H9 (cell line): Measurements from ENCODE around the gene IGF1R. TPM values are rescaled to one million over a fixed set of nuclear protein-coding genes. Genes with fewer than 3 reads are reported as not detected.

Source experiments
- DNase-seq: peaks from one replicate; pipeline ENCODE4 v3.0.0-alpha.2; 2017
- H2AFZ ChIP-seq: one replicate; pipeline ENCODE4 v1.6.1; 2013; ENCODE audit warnings: mild to moderate bottlenecking, low read length, control low read depth, moderate library complexity
- H2AK5ac ChIP-seq: 2 replicates; pipeline ENCODE4 v1.6.1; 2013; ENCODE audit warnings: low read length, control low read depth, mixed read lengths; ENCODE audit not compliant: insufficient read length
- H2BK120ac ChIP-seq: one replicate; pipeline ENCODE4 v1.6.1; 2013; ENCODE audit warnings: low read depth, mild to moderate bottlenecking, low read length, control low read depth, inconsistent platforms; ENCODE audit not compliant: poor library complexity, severe bottlenecking
- H2BK12ac ChIP-seq: 2 replicates; pipeline ENCODE4 v1.6.1; 2013; ENCODE audit warnings: low read length, control low read depth, mixed read lengths, low read depth; ENCODE audit not compliant: insufficient read length
- H2BK15ac ChIP-seq: 2 replicates; pipeline ENCODE4 v1.6.1; 2013; ENCODE audit warnings: low read depth, low read length, control low read depth
- H2BK20ac ChIP-seq: one replicate; pipeline ENCODE4 v1.6.1; 2013; ENCODE audit warnings: low read depth, mild to moderate bottlenecking, low read length, control low read depth, inconsistent platforms; ENCODE audit not compliant: poor library complexity, severe bottlenecking
- H2BK5ac ChIP-seq: 2 replicates; pipeline ENCODE4 v1.6.1; 2013; ENCODE audit warnings: low read length, control low read depth, mixed read lengths; ENCODE audit not compliant: insufficient read length
- H3K14ac ChIP-seq: 2 replicates; pipeline ENCODE4 v1.6.1; 2013; ENCODE audit warnings: low read length, control low read depth; ENCODE audit not compliant: insufficient read depth
- H3K18ac ChIP-seq: 2 replicates; pipeline ENCODE4 v1.6.1; 2013; ENCODE audit warnings: low read depth, mild to moderate bottlenecking, mixed read lengths, low read length, control low read depth; ENCODE audit not compliant: insufficient read length
- H3K23ac ChIP-seq: 2 replicates; pipeline ENCODE4 v1.6.1; 2013; ENCODE audit warnings: low read length, control low read depth, mixed read lengths, low read depth; ENCODE audit not compliant: insufficient read length
- H3K23me2 ChIP-seq: 2 replicates; pipeline ENCODE4 v1.6.1; 2013; ENCODE audit warnings: low read depth, mild to moderate bottlenecking, mixed read lengths, low read length, control low read depth; ENCODE audit not compliant: insufficient read length, poor library complexity, severe bottlenecking
- H3K27ac ChIP-seq: 2 replicates; pipeline ENCODE4 v1.5.1; 2013; ENCODE audit warnings: low read length, control low read depth, mixed read lengths, low read depth; ENCODE audit not compliant: insufficient read length
- H3K27me3 ChIP-seq: 2 replicates; pipeline ENCODE4 v1.6.1; 2013; ENCODE audit warnings: low read length, control low read depth, inconsistent platforms; ENCODE audit not compliant: insufficient read depth
- H3K4ac ChIP-seq: 2 replicates; pipeline ENCODE4 v1.6.1; 2013; ENCODE audit warnings: low read depth, mild to moderate bottlenecking, control low read depth, inconsistent platforms, low read length, moderate library complexity
- H3K4me1 ChIP-seq: 2 replicates; pipeline ENCODE4 v1.6.1; 2013; ENCODE audit warnings: low read length, control low read depth, inconsistent platforms; ENCODE audit not compliant: insufficient read depth
- H3K4me2 ChIP-seq: 2 replicates; pipeline ENCODE4 v1.6.1; 2013; ENCODE audit warnings: low read length, control low read depth, mixed read lengths; ENCODE audit not compliant: insufficient read length, insufficient read depth
- H3K56ac ChIP-seq: 2 replicates; pipeline ENCODE4 v1.6.1; 2013; ENCODE audit warnings: low read depth, mild to moderate bottlenecking, mixed read lengths, low read length, control low read depth; ENCODE audit not compliant: insufficient read length
- H3K79me1 ChIP-seq: 2 replicates; pipeline ENCODE4 v1.6.1; 2013; ENCODE audit warnings: low read depth, mild to moderate bottlenecking, moderate library complexity, low read length, control low read depth, inconsistent platforms; ENCODE audit not compliant: insufficient read depth, poor library complexity, severe bottlenecking
- H3K79me2 ChIP-seq: 2 replicates; pipeline ENCODE4 v1.6.1; 2013; ENCODE audit warnings: low read length, control low read depth, inconsistent platforms; ENCODE audit not compliant: insufficient read depth
- H3K9ac ChIP-seq: 2 replicates; pipeline ENCODE4 v1.6.1; 2013; ENCODE audit warnings: low read length, control low read depth, mixed read lengths; ENCODE audit not compliant: insufficient read length; ENCODE audit errors: extremely low read depth
- H3K9me3 ChIP-seq: one replicate; pipeline ENCODE4 v1.6.1; 2013; ENCODE audit warnings: low read depth, low read length, inconsistent platforms; ENCODE audit not compliant: control insufficient read depth
- H3T11ph ChIP-seq: one replicate; pipeline ENCODE4 v1.6.1; 2013; ENCODE audit warnings: mild to moderate bottlenecking, low read length, control low read depth, inconsistent platforms
- H4K20me1 ChIP-seq: one replicate; pipeline ENCODE4 v1.6.1; 2013; ENCODE audit not compliant: control insufficient read depth, insufficient read length, insufficient read depth
- H4K5ac ChIP-seq: 2 replicates; pipeline ENCODE4 v1.6.1; 2013; ENCODE audit warnings: low read depth, mild to moderate bottlenecking, mixed read lengths, low read length, control low read depth; ENCODE audit not compliant: insufficient read length
- H4K8ac ChIP-seq: replicated peaks from 2 replicates; pipeline ENCODE4 v1.6.1; 2013; ENCODE audit warnings: low read length, control low read depth, mixed read lengths, low read depth; ENCODE audit not compliant: insufficient read length
- H4K91ac ChIP-seq: 2 replicates; pipeline ENCODE4 v1.6.1; 2013; ENCODE audit warnings: low read depth, mild to moderate bottlenecking, moderate library complexity, mixed read lengths, low read length, control low read depth; ENCODE audit not compliant: insufficient read length
- H3K27ac Mint-ChIP-seq, 3 experiments: 2 replicates in 2 of 3; 3 replicates in 1 of 3; pipeline ENCODE4 v1.8.0; 2020 to 2021; ENCODE audit warnings: mixed read lengths in 3 of 3, mild to moderate bottlenecking in 1 of 3, moderate library complexity in 1 of 3
- H3K27me3 Mint-ChIP-seq: 2 replicates; pipeline ENCODE4 v1.8.0; 2021; ENCODE audit warnings: low read depth, mild to moderate bottlenecking, moderate library complexity, mixed read lengths
- H3K36me3 Mint-ChIP-seq, 3 experiments: 2 replicates in 2 of 3; 3 replicates in 1 of 3; pipeline ENCODE4 v1.8.0; 2020 to 2021; ENCODE audit warnings: low read depth in 3 of 3, mixed read lengths in 3 of 3; ENCODE audit not compliant: insufficient read depth in 1 of 3
- H3K4me1 Mint-ChIP-seq, 2 experiments: 2 replicates each; pipeline ENCODE4 v1.8.0; 2020; ENCODE audit warnings: mixed read lengths in 2 of 2
- H3K4me3 Mint-ChIP-seq, 2 experiments: 2 replicates in 1 of 2; 3 replicates in 1 of 2; pipeline ENCODE4 v1.8.0; 2020 to 2021; ENCODE audit warnings: mild to moderate bottlenecking in 2 of 2, mixed read lengths in 2 of 2, moderate library complexity in 1 of 2
- H3K9me3 Mint-ChIP-seq, 2 experiments: 2 replicates in 1 of 2; 3 replicates in 1 of 2; pipeline ENCODE4 v1.8.0; 2020; ENCODE audit warnings: mild to moderate bottlenecking in 2 of 2, mixed read lengths in 2 of 2, moderate library complexity in 1 of 2
- CTCF ChIP-seq: fragments of 200-600 bp; sonication (generic); conservative IDR thresholded peaks from 3 replicates; pipeline ENCODE4 v1.8.0; 2021; ENCODE audit warnings: antibody characterized with exemption, mild to moderate bottlenecking
- WGBS: extraction: QIAGEN DNeasy Blood & Tissue Kit; methylation state at CpG from one replicate; pipeline ENCODE4 v1.1.7; 2013; ENCODE audit warnings: missing lambda C conversion rate, low lambda C conversion rate, mixed read lengths; ENCODE audit not compliant: insufficient read length; ENCODE audit errors: extremely low coverage; 5-methylcytosine and 5-hydroxymethylcytosine counted together
- total RNA-seq: library from RNA; stranded (reverse); gene quantifications from 2 replicates; pipeline ENCODE4 v1.2.1, GENCODE V29; 2021

The IGF1R gene
- total RNA-seq, 1 experiment from 2014 or later = 70.0 TPM

GRCh38 chr15:98758224-98758623, 109.9 kb downstream of the IGF1R start:
- Histone ChIP-seq H2BK20ac (no peak overlapping the region), H4K91ac (no peak overlapping the region), H3K18ac (no peak overlapping the region), H3K4me2 (no peak overlapping the region), H2BK120ac (no peak overlapping the region), H3K27me3 (no peaks in the 10 kb centered on the region), H3K14ac (no peak overlapping the region), H3K4me1 (peaks cover 6% of the 10 kb centered on the region; the same call in 1 of the 2 replicates), H3K4ac (no peak overlapping the region), H3K23ac (no peak overlapping the region), H3K79me1 (peaks cover 21% of the 10 kb centered on the region), H4K20me1 (peaks cover 2% of the 10 kb centered on the region), H2BK12ac (no peak overlapping the region), H3K9me3 (no peaks in the 10 kb centered on the region), H3K27ac (no peak overlapping the region), H4K8ac (no peak overlapping the region), H4K5ac (no peak overlapping the region), H2AK5ac (no peak overlapping the region), H3K9ac (no peak overlapping the region), H2BK15ac (no peak overlapping the region), H3K56ac (no peak overlapping the region), H2BK5ac (no peak overlapping the region), H3T11ph (no peak overlapping the region), H3K23me2 (no peaks in the 10 kb centered on the region), H2AFZ (no peak overlapping the region), H3K79me2 (peaks cover 42% of the 10 kb centered on the region; the same call in 1 of the 2 replicates)
- Mint-ChIP-seq H3K27me3 (no peaks in the 10 kb centered on the region), H3K27ac (peak overlapping the region in 2 of 3 experiments; percentile 17 to 68; a peak in 2 of 7 replicates), H3K36me3 (peaks cover 6 to 11% (median 8%) of the 10 kb centered on the region in 3 experiments; a peak in 6 of 7 replicates), H3K9me3 (peaks cover 0 to 2% of the 10 kb centered on the region in 2 experiments; a peak in 1 of 5 replicates), H3K4me3 (no peak overlapping the region), H3K4me1 (peaks cover 39 to 40% of the 10 kb centered on the region in 2 experiments)
- TF ChIP-seq CTCF = no peak
- no CpG with 5 or more reads among the region's 8 CpGs for WGBS
- DNase-seq = no peak
